Femur (tissue), 1 donor: ENCODE measurements around the gene RAB44.

Source experiments
- DNase-seq: peaks from one replicate; pipeline ENCODE4 v3.0.0-alpha.2; 2017

Gene RAB44

GRCh38 chr6:36754582-36755434 is 57.2 kb downstream of the RAB44 start:
- DNase-seq: no peak

GRCh38 chr6:36755435-36756348 is 58.1 kb downstream of the RAB44 start:
- no peak for DNase-seq

GRCh38 chr6:36756786-36757185 is 59.2 kb downstream of the RAB44 start:
- no peak for DNase-seq

GRCh38 chr6:36757206-36757605 is 59.6 kb downstream of the RAB44 start:
- no peak for DNase-seq

GRCh38 chr6:36757943-36758508 is 60.4 kb downstream of the RAB44 start:
- DNase-seq: no peak

- DNase-seq: no peak
These were observed 61.0 kb downstream of the RAB44 start for GRCh38 chr6:36758516-36759147.

- peak; percentile 92 for DNase-seq
These were observed 61.6 kb downstream of the RAB44 start for GRCh38 chr6:36759148-36759759.

GRCh38 chr6:36760685-36761435 is 63.2 kb downstream of the RAB44 start:
- DNase-seq: no peak

GRCh38 chr6:36762123-36762522 is 64.5 kb downstream of the RAB44 start:
- no peak for DNase-seq

- DNase-seq: no peak
These were observed 67.6 kb downstream of the RAB44 start for GRCh38 chr6:36765190-36765589.

- peak; percentile 89 for DNase-seq
These were observed 68.2 kb downstream of the RAB44 start for GRCh38 chr6:36765594-36766398.

GRCh38 chr6:36766399-36766945 is 68.8 kb downstream of the RAB44 start:
- no peak for DNase-seq

GRCh38 chr6:36769183-36769675 is 71.6 kb downstream of the RAB44 start:
- no peak for DNase-seq

GRCh38 chr6:36769676-36770499 is 72.3 kb downstream of the RAB44 start:
- no peak for DNase-seq

GRCh38 chr6:36771145-36771544 is 73.5 kb downstream of the RAB44 start:
- no peak for DNase-seq

GRCh38 chr6:36772397-36772796 is 74.8 kb downstream of the RAB44 start:
- DNase-seq: no peak

GRCh38 chr6:36774331-36774730 is 76.7 kb downstream of the RAB44 start:
- no peak for DNase-seq

GRCh38 chr6:36776167-36776566 is 78.5 kb downstream of the RAB44 start:
- no peak for DNase-seq

GRCh38 chr6:36777801-36778200 is 80.2 kb downstream of the RAB44 start:
- no peak for DNase-seq
